Liver (tissue), 9 donors: ENCODE results near the gene OR7A17. TPM values are rescaled to one million over a fixed set of nuclear protein-coding genes. Genes with fewer than 3 reads are reported as not detected.

ENCODE experiments used
- DNase-seq: peaks from one replicate; pipeline ENCODE4 v3.0.0-alpha.2; 2017; ENCODE audit warnings: low spot score
- H3K27ac ChIP-seq, 2 donors: one replicate each; pipeline ENCODE4 v1.7.0; 2013; ENCODE audit warnings: inconsistent platforms in 2 of 2, low read length in 2 of 2, control low read depth in 1 of 2, low read depth in 1 of 2, mild to moderate bottlenecking in 1 of 2
- H3K27me3 ChIP-seq, 4 donors: one replicate each; pipeline versions ENCODE4 v1.6.1 to v1.7.0; 2013; ENCODE audit warnings: low read length in 3 of 4, inconsistent platforms in 1 of 4, mild to moderate bottlenecking in 1 of 4, moderate library complexity in 1 of 4; ENCODE audit not compliant: control insufficient read depth in 4 of 4, insufficient read depth in 4 of 4
- H3K36me3 ChIP-seq, 4 donors: one replicate each; pipeline versions ENCODE4 v1.6.1 to v1.7.0; 2013; ENCODE audit warnings: low read length in 3 of 4, mild to moderate bottlenecking in 3 of 4, low read depth in 1 of 4, moderate library complexity in 1 of 4; ENCODE audit not compliant: control insufficient read depth in 4 of 4, insufficient read depth in 3 of 4
- H3K4me1 ChIP-seq, 4 donors: one replicate each; pipeline versions ENCODE4 v1.6.1 to v1.7.0; 2013; ENCODE audit warnings: low read length in 3 of 4, mild to moderate bottlenecking in 3 of 4, moderate library complexity in 1 of 4; ENCODE audit not compliant: control insufficient read depth in 4 of 4, insufficient read depth in 4 of 4
- H3K4me3 ChIP-seq, 3 donors: one replicate each; pipeline versions ENCODE4 v1.6.1 to v1.7.0; 2013; ENCODE audit warnings: low read length in 3 of 3, control low read depth in 1 of 3, low read depth in 1 of 3, mild to moderate bottlenecking in 1 of 3
- H3K9ac ChIP-seq, 2 donors: one replicate each; pipeline ENCODE4 v1.7.0; 2013; ENCODE audit warnings: low read length in 2 of 2, mild to moderate bottlenecking in 2 of 2, moderate library complexity in 2 of 2, control low read depth in 1 of 2, low read depth in 1 of 2
- H3K9me3 ChIP-seq, 4 donors: one replicate each; pipeline versions ENCODE4 v1.6.1 to v1.7.0; 2013; ENCODE audit warnings: low read length in 3 of 4; ENCODE audit not compliant: control insufficient read depth in 4 of 4
- ATF3 ChIP-seq: IDR thresholded peaks from 2 replicates; pipeline ENCODE4 v1.6.1; 2016; ENCODE audit warnings: antibody characterized with exemption
- CTCF ChIP-seq: fragments of 150-350 bp; IDR thresholded peaks from 2 replicates; pipeline ENCODE4 v1.5.1; 2017; ENCODE audit warnings: improper control_type of control experiment, low read depth, low read length; ENCODE audit not compliant: missing input control
- EGR1 ChIP-seq, 2 donors: IDR thresholded peaks; 2 replicates each; pipeline ENCODE4 v1.6.1; 2016 to 2018; ENCODE audit warnings: antibody characterized with exemption in 2 of 2, low read depth in 2 of 2
- FOXA1 ChIP-seq: IDR thresholded peaks from 2 replicates; pipeline ENCODE4 v1.6.1; 2016; ENCODE audit warnings: antibody characterized with exemption
- FOXA2 ChIP-seq: IDR thresholded peaks from 2 replicates; pipeline ENCODE4 v1.6.1; 2016; ENCODE audit warnings: antibody characterized with exemption
- GABPA ChIP-seq, 2 donors: IDR thresholded peaks in 1 of 2; conservative IDR thresholded peaks in 1 of 2; 2 replicates each; pipeline ENCODE4 v1.6.1; 2016; ENCODE audit warnings: antibody characterized with exemption in 2 of 2, mild to moderate bottlenecking in 1 of 2, moderate library complexity in 1 of 2
- HNF4A ChIP-seq, 2 donors: conservative IDR thresholded peaks; 2 replicates each; pipeline ENCODE4 v1.6.1; 2016; ENCODE audit warnings: antibody characterized with exemption in 2 of 2, mild to moderate bottlenecking in 2 of 2
- HNF4G ChIP-seq: IDR thresholded peaks from 2 replicates; pipeline ENCODE4 v1.6.1; 2016; ENCODE audit warnings: antibody characterized with exemption
- JUND ChIP-seq, 2 donors: IDR thresholded peaks; 2 replicates each; pipeline ENCODE4 v1.6.1; 2016; ENCODE audit warnings: antibody characterized with exemption in 2 of 2
- MAX ChIP-seq: IDR thresholded peaks from 2 replicates; pipeline ENCODE4 v1.6.1; 2016; ENCODE audit warnings: antibody characterized with exemption
- NR2F2 ChIP-seq: IDR thresholded peaks from 2 replicates; pipeline ENCODE4 v1.6.1; 2016; ENCODE audit warnings: antibody characterized with exemption
- RAD21 ChIP-seq, 2 donors: IDR thresholded peaks; 2 replicates each; pipeline ENCODE4 v1.6.1; 2016; ENCODE audit warnings: antibody characterized with exemption in 2 of 2, mild to moderate bottlenecking in 2 of 2
- REST ChIP-seq: IDR thresholded peaks from 2 replicates; pipeline ENCODE4 v1.6.1; 2016; ENCODE audit warnings: antibody characterized with exemption, mild to moderate bottlenecking
- RXRA ChIP-seq, 2 donors: IDR thresholded peaks; 2 replicates each; pipeline ENCODE4 v1.6.1; 2017 to 2018; ENCODE audit warnings: antibody characterized with exemption in 2 of 2, mild to moderate bottlenecking in 1 of 2
- SP1 ChIP-seq: IDR thresholded peaks from 2 replicates; pipeline ENCODE4 v1.6.1; 2018; ENCODE audit warnings: antibody characterized with exemption, mild to moderate bottlenecking
- TAF1 ChIP-seq: conservative IDR thresholded peaks from 2 replicates; pipeline ENCODE4 v1.6.1; 2016; ENCODE audit warnings: antibody characterized with exemption, mild to moderate bottlenecking
- YY1 ChIP-seq: IDR thresholded peaks from 2 replicates; pipeline ENCODE4 v1.6.1; 2016; ENCODE audit warnings: antibody characterized with exemption, mild to moderate bottlenecking
- ZBTB33 ChIP-seq: IDR thresholded peaks from 2 replicates; pipeline ENCODE4 v1.6.1; 2016; ENCODE audit warnings: antibody characterized with exemption
- WGBS: extraction: QIAGEN DNeasy Blood & Tissue Kit; methylation state at CpG from one replicate; pipeline ENCODE4 v1.1.7; 2013; 5-methylcytosine and 5-hydroxymethylcytosine counted together
- polyA plus RNA-seq, 2 donors: library from polyadenylated mRNA; stranded (reverse) in 1 of 2; unstranded in 1 of 2; fragments of 200-250 nt in 1 of 2; fragments of >200 nt in 1 of 2; fragmentation: Nextera tagmentation in 1 of 2; extraction: Ambion mirVana in 1 of 2; gene quantifications; one replicate each; pipeline versions ENCODE4 v1.2.1 to v1.2.3, GENCODE V29; 2013 to 2015
- total RNA-seq, 2 donors: library from RNA; depleted of rRNA; stranded (reverse); fragments of >200 nt; gene quantifications; one replicate each; pipeline ENCODE4 v1.2.3, GENCODE V29; 2014
- donor health status: healthy.
- donor health status: healthy.
- donor health status: healthy.
- donor health status: healthy.
- donor health status: healthy.

The OR7A17 gene
- total and polyA plus RNA-seq, 4 donors: not detected

GRCh38 chr19:14871619-14872230 is 14.2 kb downstream of the OR7A17 start:
- Histone ChIP-seq H3K4me1 (no peaks in the 10 kb centered on the region), H3K36me3 (no peaks in the 10 kb centered on the region), H3K9me3 (peaks cover 0 to 4% (median 2%) of the 10 kb centered on the region in 4 donors), H3K27me3 (peaks cover 0 to 6% (median 0%) of the 10 kb centered on the region in 4 donors), H3K9ac (no peak overlapping the region), H3K27ac (no peak overlapping the region), H3K4me3 (no peak overlapping the region)
- 75% methylated on average over 4 of the region's 4 CpGs for WGBS
- TF ChIP-seq SP1: no peak
- no peak for TF ChIP-seq FOXA1
- TF ChIP-seq EGR1 (IDR thresholded peaks at IDR 0.05; ENCODE audit: low read depth in 2 of 2): no peak
- TF ChIP-seq CTCF: peak; percentile 18
- TF ChIP-seq RXRA (IDR thresholded peaks at IDR 0.05): no peak
- peak; percentile 57 to 66 for TF ChIP-seq RAD21 (IDR thresholded peaks at IDR 0.05)
- TF ChIP-seq HNF4G: no peak
- no peak for DNase-seq

GRCh38 chr19:14868497-14868896 is 17.4 kb downstream of the OR7A17 start:
- no peak for DNase-seq
- peaks cover 0 to 8% (median 0%) of the 10 kb centered on the region in 4 donors for H3K27me3 ChIP-seq
- no peaks in the 10 kb centered on the region for H3K4me1 ChIP-seq
- H3K36me3 ChIP-seq: no peaks in the 10 kb centered on the region
- TF ChIP-seq JUND (IDR thresholded peaks at IDR 0.05) (no peak), RAD21 (IDR thresholded peaks at IDR 0.05) (no peak), CTCF (no peak), HNF4A (conservative IDR thresholded peaks at IDR 0.05) (no peak), FOXA1 (no peak), YY1 (no peak), REST (no peak), FOXA2 (no peak), HNF4G (no peak), ZBTB33 (no peak), MAX (no peak), RXRA (IDR thresholded peaks at IDR 0.05) (no peak), EGR1 (IDR thresholded peaks at IDR 0.05; ENCODE audit: low read depth in 2 of 2) (no peak), NR2F2 (no peak), ATF3 (no peak), SP1 (no peak), GABPA (IDR thresholded peaks at IDR 0.05 in 1 of 2, conservative IDR thresholded peaks at IDR 0.05 in 1 of 2) (no peak), TAF1 (no peak)
- no peak overlapping the region for H3K27ac ChIP-seq
- peaks cover 0 to 4% (median 2%) of the 10 kb centered on the region in 4 donors for H3K9me3 ChIP-seq
- H3K9ac ChIP-seq: no peak overlapping the region
- 67% methylated on average over 5 of the region's 5 CpGs for WGBS
- H3K4me3 ChIP-seq: no peak overlapping the region
